Stimulated activated naive CD8-positive, alpha-beta T cell treated with anti-CD3 and anti-CD28 coated beads, Interleukin-15, amount 100 ng/mL, for 72 hours (primary cell): ENCODE data around the gene SCD5.

ENCODE experiments used
- ATAC-seq: fragments of 150-1000 bp; cut with Tn5 transposase; 2 replicates; pipeline ENCODE4 v1.10.0; 2021; ENCODE audit warnings: mild to moderate bottlenecking, moderate library complexity
- DNase-seq, 2 donors: peaks; one replicate each; pipeline ENCODE4 v3.0.0; 2021 to 2022
- H3K27ac Mint-ChIP-seq, 2 donors: one replicate each; pipeline ENCODE4 v1.8.0; 2022; ENCODE audit warnings: mild to moderate bottlenecking in 2 of 2, mixed read lengths in 2 of 2, moderate library complexity in 2 of 2
- H3K27me3 Mint-ChIP-seq: one replicate; pipeline ENCODE4 v1.8.0; 2022; ENCODE audit warnings: mixed read lengths
- H3K4me1 Mint-ChIP-seq: one replicate; pipeline ENCODE4 v1.8.0; 2022; ENCODE audit warnings: mild to moderate bottlenecking, mixed read lengths
- H3K4me3 Mint-ChIP-seq, 2 donors: one replicate each; pipeline ENCODE4 v1.8.0; 2022; ENCODE audit warnings: mild to moderate bottlenecking in 2 of 2, mixed read lengths in 2 of 2, moderate library complexity in 1 of 2
- H3K9me3 Mint-ChIP-seq, 2 donors: one replicate each; pipeline ENCODE4 v1.8.0; 2022; ENCODE audit warnings: mixed read lengths in 2 of 2

SCD5 gene

DNA sequence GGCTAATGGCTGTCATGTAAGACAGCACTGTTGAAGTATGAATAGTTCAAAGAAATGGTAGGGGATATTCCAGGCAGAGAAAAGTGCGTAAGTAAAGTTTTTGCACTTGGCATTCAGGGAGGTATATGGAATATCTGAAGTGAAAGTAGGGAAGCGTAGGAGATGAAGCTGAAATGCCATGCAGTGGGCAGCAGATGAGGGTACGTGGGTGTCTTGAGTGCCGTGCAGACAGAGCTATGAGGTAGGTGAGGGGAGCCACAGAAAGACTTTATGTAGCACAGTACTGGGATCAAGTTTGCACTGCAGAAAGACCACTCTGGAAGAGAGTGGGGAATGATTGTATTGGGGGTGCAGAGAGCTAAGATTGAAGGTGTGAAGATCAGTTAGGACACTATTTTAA is 5.2 kb upstream of the SCD5 start:
- no peaks in the 10 kb centered on the region for H3K9me3 Mint-ChIP-seq
- DNase-seq (no peak), ATAC-seq (no peak)
- peaks cover 8% of the 10 kb centered on the region for H3K4me1 Mint-ChIP-seq
- H3K4me3 Mint-ChIP-seq = no peak overlapping the region
- no peak overlapping the region for H3K27ac Mint-ChIP-seq
- H3K27me3 Mint-ChIP-seq = peaks cover 19% of the 10 kb centered on the region

DNA sequence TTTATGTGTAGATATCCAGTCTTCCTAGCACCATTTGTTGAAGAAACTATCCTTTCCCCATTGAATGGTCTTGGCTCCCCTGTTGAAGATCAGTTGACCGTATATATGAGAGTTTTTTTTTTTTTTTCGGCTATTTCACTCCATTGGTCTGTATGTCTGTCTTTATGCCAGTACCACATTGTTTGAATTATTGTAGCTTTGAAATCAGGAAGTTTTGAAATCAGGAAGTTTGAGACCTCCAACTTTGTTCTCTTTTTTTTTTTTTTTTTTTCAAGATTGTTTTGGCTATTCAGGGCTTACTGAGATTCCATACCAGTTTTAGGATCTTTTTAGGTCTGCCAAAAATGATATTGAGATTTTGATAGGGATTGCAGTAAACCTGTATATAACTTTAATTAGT is 4.3 kb upstream of the SCD5 start:
- H3K4me3 Mint-ChIP-seq = no peak overlapping the region
- no peak for ATAC-seq
- H3K27me3 Mint-ChIP-seq = peaks cover 26% of the 10 kb centered on the region

DNA sequence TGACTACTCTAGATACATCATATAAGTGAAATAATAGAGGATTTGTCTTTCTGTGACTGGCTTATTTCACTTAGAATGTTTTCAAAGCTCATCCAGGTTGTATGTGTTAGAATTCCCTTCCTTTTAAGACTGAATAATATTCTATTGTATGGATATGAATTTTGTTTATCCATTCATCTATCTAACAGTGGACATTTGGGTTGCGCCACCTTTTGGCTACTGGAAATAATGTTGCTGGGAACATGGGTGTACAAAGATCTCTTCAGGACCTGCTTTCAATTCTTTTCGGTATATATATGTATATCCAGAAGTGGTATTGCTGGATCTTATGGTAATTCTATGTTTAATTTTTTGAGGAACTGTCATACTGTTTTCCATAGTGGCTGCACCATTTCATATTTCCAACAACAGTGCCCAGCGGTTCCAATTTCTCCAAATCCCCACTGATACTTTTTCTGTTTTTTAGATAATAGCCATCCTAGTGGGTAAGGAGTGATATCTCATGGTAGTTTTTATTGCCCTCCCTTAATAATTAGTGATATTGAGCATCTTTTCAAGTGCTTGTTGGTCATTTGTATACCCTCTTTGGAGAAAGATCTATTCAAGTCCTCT is 3.4 kb upstream of the SCD5 start:
- Mint-ChIP-seq H3K27ac (no peak overlapping the region), H3K27me3 (peaks cover 35% of the 10 kb centered on the region), H3K4me3 (no peak overlapping the region), H3K9me3 (no peaks in the 10 kb centered on the region), H3K4me1 (peaks cover 17% of the 10 kb centered on the region)
- DNase-seq = no peak
- ATAC-seq = no peak

More for the DNA sequence above, 4.3 kb upstream of the SCD5 start:
- Mint-ChIP-seq H3K9me3 (no peaks in the 10 kb centered on the region), H3K27ac (no peak overlapping the region), H3K4me1 (peaks cover 8% of the 10 kb centered on the region)
- DNase-seq = no peak

DNA sequence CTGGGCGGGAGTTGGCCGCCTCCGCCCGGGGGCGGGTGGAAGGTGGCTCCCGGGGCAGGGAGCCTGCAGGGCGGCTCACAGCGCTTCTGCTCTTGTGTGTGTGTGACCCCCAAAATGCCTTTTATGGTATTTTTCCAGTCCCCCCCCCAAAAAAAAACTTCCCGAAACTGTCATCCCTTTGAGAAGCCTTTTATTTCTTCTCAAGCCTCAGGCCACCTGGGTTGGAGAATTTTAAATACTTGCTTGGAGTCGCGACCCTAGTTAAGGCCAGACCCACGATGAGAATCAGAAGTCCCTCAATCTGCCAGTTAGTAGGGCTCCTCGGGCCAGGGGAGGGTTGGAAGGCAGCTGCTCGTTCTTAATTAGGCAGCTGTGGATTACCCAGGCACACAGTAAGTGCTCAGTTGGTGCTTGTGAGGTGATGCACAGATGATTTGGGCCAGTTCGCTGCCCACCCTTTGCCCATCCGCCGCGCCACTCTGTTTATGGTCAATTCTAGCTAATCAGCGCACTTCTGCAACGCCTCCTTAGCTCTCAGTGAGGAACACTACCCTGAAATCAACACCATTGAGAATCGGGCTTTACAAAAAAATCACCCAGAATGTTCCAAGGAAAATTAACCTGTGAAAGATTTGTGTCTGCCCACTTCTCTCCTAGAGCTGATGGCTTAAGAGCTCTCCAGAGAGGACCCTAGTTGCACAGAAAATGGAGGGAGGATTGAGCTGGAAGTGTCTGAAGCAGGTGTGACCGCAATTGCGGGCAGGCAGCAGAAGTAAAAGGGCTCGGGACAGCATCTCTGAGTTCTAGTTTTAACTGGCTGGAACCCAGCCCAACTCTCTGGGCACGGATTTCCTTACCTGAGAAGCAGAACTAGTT is 648 bp upstream of the SCD5 start:
- Mint-ChIP-seq H3K4me1 (peaks cover 17% of the 10 kb centered on the region), H3K4me3 (peak overlapping the region; percentile 89 to 91), H3K27ac (peak overlapping the region in 1 of 2 donors; percentile 62), H3K9me3 (no peaks in the 10 kb centered on the region), H3K27me3 (peaks cover 51% of the 10 kb centered on the region)
- ATAC-seq (peak; percentile 42), DNase-seq (peak in 1 of 2 donors; percentile 9)

- Mint-ChIP-seq H3K4me3 (peak overlapping the region; percentile 72 to 76), H3K27ac (no peak overlapping the region), H3K9me3 (no peaks in the 10 kb centered on the region), H3K4me1 (peaks cover 17% of the 10 kb centered on the region), H3K27me3 (peaks cover 51% of the 10 kb centered on the region)
- ATAC-seq (peak; percentile 27), DNase-seq (peak; percentile 18 to 25)
Measured at GRCh38 chr4:82797405-82798111, 1.0 kb downstream of the SCD5 start.

DNA sequence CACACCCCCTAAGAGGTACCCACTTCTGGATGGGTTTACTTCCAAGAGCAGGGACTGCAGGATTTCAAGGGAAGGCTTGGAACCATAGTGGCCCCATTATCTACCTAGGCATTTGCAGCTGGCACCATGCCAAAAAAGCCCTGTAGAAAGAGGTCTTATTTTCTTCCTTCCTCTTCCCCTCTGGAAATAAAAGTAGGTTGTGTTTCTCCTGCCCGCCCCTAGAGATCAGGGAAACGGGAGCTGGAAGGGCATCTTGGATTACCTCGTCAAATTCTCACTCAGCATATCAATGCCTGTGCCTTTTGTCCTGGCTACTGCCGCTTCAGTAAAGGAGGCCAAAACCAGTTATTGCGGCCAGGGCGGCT is 1.6 kb downstream of the SCD5 start:
- ATAC-seq = no peak
- H3K27ac Mint-ChIP-seq = no peak overlapping the region
- DNase-seq = no peak
- H3K9me3 Mint-ChIP-seq = no peaks in the 10 kb centered on the region
- peaks cover 17% of the 10 kb centered on the region for H3K4me1 Mint-ChIP-seq
- peaks cover 51% of the 10 kb centered on the region for H3K27me3 Mint-ChIP-seq
- H3K4me3 Mint-ChIP-seq = peak overlapping the region; percentile 72 to 76

GRCh38 chr4:82792912-82793649 is 5.5 kb downstream of the SCD5 start:
- no peak overlapping the region for H3K27ac Mint-ChIP-seq
- H3K27me3 Mint-ChIP-seq = peaks cover 26% of the 10 kb centered on the region
- no peak overlapping the region for H3K4me3 Mint-ChIP-seq
- no peaks in the 10 kb centered on the region for H3K9me3 Mint-ChIP-seq
- H3K4me1 Mint-ChIP-seq = peaks cover 9% of the 10 kb centered on the region
- no peak for DNase-seq
- no peak for ATAC-seq

GRCh38 chr4:82791179-82791578 is 7.4 kb downstream of the SCD5 start:
- no peak overlapping the region for H3K27ac Mint-ChIP-seq
- H3K4me1 Mint-ChIP-seq = no peaks in the 10 kb centered on the region
- ATAC-seq = no peak
- DNase-seq = no peak
- H3K27me3 Mint-ChIP-seq = peaks cover 7% of the 10 kb centered on the region
- H3K9me3 Mint-ChIP-seq = no peaks in the 10 kb centered on the region
- H3K4me3 Mint-ChIP-seq = no peak overlapping the region

DNA sequence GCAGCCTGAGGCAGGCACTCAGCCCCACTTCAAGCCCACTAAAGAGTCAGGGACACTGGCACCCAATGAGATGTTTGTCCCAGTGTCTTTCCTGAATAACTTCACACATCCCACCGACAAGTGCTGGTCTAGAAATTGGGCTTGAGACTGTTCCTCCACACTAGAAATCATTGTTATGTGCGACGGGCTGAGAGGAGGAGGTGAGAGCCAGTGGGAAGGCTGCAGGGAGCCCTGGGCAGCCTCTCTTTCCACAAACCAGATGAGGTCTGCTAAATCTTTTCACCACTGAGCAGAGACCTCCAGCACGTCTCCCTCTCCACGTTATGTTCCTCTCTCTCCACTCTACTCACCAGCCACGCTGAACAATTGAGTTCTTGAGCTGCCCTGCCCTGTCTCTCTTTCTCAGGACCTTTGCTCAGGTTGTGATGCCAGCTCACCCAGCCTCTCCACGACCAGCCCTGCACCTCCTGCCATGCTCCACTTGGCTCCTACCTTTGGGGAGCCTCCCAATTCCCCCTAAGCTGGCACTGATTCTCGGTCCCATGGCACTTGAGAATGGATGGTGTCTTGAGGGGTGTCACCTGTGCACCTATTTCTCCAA is 8.4 kb downstream of the SCD5 start:
- ATAC-seq = no peak

GRCh38 chr4:82789025-82789776 is 9.4 kb downstream of the SCD5 start:
- DNase-seq (no peak), ATAC-seq (no peak)
- Mint-ChIP-seq H3K27ac (no peak overlapping the region), H3K27me3 (no peaks in the 10 kb centered on the region), H3K4me1 (no peaks in the 10 kb centered on the region), H3K4me3 (no peak overlapping the region), H3K9me3 (no peaks in the 10 kb centered on the region)

More for the DNA sequence above, 8.4 kb downstream of the SCD5 start:
- no peaks in the 10 kb centered on the region for H3K4me1 Mint-ChIP-seq
- no peak overlapping the region for H3K27ac Mint-ChIP-seq
- H3K27me3 Mint-ChIP-seq = no peaks in the 10 kb centered on the region
- DNase-seq = no peak
- no peak overlapping the region for H3K4me3 Mint-ChIP-seq
- no peaks in the 10 kb centered on the region for H3K9me3 Mint-ChIP-seq

GRCh38 chr4:82787342-82787741 is 11.3 kb downstream of the SCD5 start:
- peaks cover 6% of the 10 kb centered on the region for H3K27me3 Mint-ChIP-seq
- ATAC-seq = no peak
- H3K27ac Mint-ChIP-seq = no peak overlapping the region
- H3K4me1 Mint-ChIP-seq = no peaks in the 10 kb centered on the region
- no peak overlapping the region for H3K4me3 Mint-ChIP-seq
- no peak for DNase-seq
- H3K9me3 Mint-ChIP-seq = no peaks in the 10 kb centered on the region

- Mint-ChIP-seq H3K4me3 (no peak overlapping the region), H3K27ac (no peak overlapping the region), H3K27me3 (peaks cover 8% of the 10 kb centered on the region), H3K9me3 (no peaks in the 10 kb centered on the region), H3K4me1 (no peaks in the 10 kb centered on the region)
- no peak for ATAC-seq
- DNase-seq = no peak
Measured at GRCh38 chr4:82786828-82787227, 11.8 kb downstream of the SCD5 start.

- ATAC-seq (no peak), DNase-seq (no peak)
- Mint-ChIP-seq H3K4me3 (no peak overlapping the region), H3K27ac (no peak overlapping the region), H3K9me3 (no peaks in the 10 kb centered on the region), H3K27me3 (peaks cover 8% of the 10 kb centered on the region), H3K4me1 (peaks cover 3% of the 10 kb centered on the region)
Measured at GRCh38 chr4:82785611-82786400, 12.8 kb downstream of the SCD5 start.
